ENCODE measurements around the gene TRIP10. TPM values are rescaled to one million over a fixed set of nuclear protein-coding genes. Genes with fewer than 3 reads are reported as not detected.

TRIP10 gene, protein sequence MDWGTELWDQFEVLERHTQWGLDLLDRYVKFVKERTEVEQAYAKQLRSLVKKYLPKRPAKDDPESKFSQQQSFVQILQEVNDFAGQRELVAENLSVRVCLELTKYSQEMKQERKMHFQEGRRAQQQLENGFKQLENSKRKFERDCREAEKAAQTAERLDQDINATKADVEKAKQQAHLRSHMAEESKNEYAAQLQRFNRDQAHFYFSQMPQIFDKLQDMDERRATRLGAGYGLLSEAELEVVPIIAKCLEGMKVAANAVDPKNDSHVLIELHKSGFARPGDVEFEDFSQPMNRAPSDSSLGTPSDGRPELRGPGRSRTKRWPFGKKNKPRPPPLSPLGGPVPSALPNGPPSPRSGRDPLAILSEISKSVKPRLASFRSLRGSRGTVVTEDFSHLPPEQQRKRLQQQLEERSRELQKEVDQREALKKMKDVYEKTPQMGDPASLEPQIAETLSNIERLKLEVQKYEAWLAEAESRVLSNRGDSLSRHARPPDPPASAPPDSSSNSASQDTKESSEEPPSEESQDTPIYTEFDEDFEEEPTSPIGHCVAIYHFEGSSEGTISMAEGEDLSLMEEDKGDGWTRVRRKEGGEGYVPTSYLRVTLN
- total RNA-seq = 10 to 100 TPM; 11.1 to 11.2 TPM

GRCh38 chr19:6739390-6739882 lies at the start of gene TRIP10:
TSS of gene TRIP10 (plus strand) at chr19:6739680. CDS start at chr19:6739762, 82 bp downstream.
- ChIA-PET POLR2A (no interaction called here), CTCF (interaction anchor here (1.1 to 2.5 kb wide), 6 partner anchors 13 to 223 kb away, joined by 3 to 55 read pairs (median 8); no protein-coding TSS in a partner anchor)
- H3K27ac Mint-ChIP-seq = peak within 1 kb of the TSS; percentile 99
- no peaks in the 10 kb centered on the region for H3K9me3 Mint-ChIP-seq
- peak; percentile 79 for DNase-seq
- peaks cover 13% of the 10 kb centered on the region for H3K36me3 Mint-ChIP-seq (ENCODE audit: low read depth)
- no peaks in the 10 kb centered on the region for H3K27me3 Mint-ChIP-seq
- peaks cover 39% of the 10 kb centered on the region for H3K4me1 Mint-ChIP-seq
- peak within 1 kb of the TSS; percentile 95 for H3K4me3 Mint-ChIP-seq

DNA sequence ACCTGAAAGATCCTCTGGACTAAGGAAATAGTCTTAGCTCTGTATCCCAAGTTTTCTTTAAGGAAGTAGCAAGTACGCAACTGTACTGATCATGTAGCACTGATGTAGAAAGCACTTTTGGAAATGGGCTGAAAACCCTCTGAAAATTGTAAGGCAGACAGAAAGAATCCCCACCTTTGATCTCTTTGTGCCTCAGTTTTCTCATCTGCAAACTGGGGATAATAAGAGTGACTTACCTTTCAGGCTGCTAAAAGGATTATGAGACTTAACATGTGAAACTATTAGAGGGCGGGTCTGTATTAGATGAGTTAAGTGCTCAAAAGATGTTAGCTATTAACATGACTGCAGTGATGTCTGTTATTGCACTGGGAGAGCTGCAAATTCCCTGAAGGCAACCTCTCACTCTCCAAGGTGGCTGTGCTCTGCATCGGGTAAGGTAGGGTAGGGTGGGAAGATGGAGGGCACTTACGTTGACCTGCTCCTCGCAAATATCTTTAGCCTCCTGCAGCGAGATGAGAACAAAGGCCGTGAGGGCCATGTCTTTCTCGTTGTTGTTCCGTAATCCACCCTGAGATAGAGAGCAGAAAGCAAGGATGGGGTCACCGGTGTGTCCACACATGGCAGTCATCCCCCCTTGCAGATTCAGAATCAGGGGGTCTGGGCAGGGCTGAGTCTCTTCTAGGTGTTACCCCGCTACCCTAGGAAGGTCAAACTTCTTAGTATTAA lies 49.2 kb upstream of the TRIP10 start:
- H3K4me3 Mint-ChIP-seq = no peak overlapping the region
- CTCF ChIA-PET = interaction anchor here (0.6 kb wide), 1 partner anchor 177 kb away, joined by 3 read pairs; no protein-coding TSS in a partner anchor
- no peaks in the 10 kb centered on the region for H3K36me3 Mint-ChIP-seq (ENCODE audit: low read depth)
- H3K9me3 Mint-ChIP-seq = peaks cover 5% of the 10 kb centered on the region
- H3K4me1 Mint-ChIP-seq = no peaks in the 10 kb centered on the region
- no peak for DNase-seq
- H3K27me3 Mint-ChIP-seq = no peaks in the 10 kb centered on the region
- POLR2A ChIA-PET = no interaction called here
- H3K27ac Mint-ChIP-seq = no peak overlapping the region

DNA sequence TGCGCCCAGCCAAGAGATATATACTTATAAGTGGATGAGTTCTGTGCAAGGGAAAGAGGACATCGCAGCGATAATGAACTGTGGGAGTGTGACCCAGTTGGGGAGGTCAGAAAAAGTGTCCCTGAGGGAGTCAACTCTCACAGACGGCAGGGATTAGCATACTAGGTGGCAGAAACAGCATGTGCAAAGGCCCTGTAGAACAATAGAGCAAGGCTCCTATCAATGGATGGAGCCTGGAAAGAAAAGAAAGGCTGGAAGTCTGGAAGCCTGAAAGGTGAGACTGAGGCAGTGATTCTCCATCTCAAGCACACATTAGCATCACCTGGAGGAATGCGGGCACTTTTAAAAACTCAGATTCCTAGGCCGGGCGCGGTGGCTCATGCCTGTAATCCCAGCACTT lies 48.1 kb upstream of the TRIP10 start:
- Mint-ChIP-seq H3K4me3 (no peak overlapping the region), H3K36me3 (ENCODE audit: low read depth) (no peaks in the 10 kb centered on the region), H3K27me3 (no peaks in the 10 kb centered on the region), H3K9me3 (peaks cover 5% of the 10 kb centered on the region), H3K4me1 (no peaks in the 10 kb centered on the region), H3K27ac (no peak overlapping the region)
- ChIA-PET CTCF (no interaction called here), POLR2A (no interaction called here)
- no peak for DNase-seq

- DNase-seq = no peak
- Mint-ChIP-seq H3K4me1 (peaks cover under 1% of the 10 kb centered on the region), H3K4me3 (no peak overlapping the region), H3K9me3 (peaks cover 5% of the 10 kb centered on the region), H3K27ac (peak overlapping the region; percentile 3), H3K27me3 (no peaks in the 10 kb centered on the region), H3K36me3 (ENCODE audit: low read depth) (no peaks in the 10 kb centered on the region)
- POLR2A ChIA-PET = no interaction called here
- CTCF ChIA-PET = no interaction called here
Observed at GRCh38 chr19:6692027-6692426, 47.5 kb upstream of the TRIP10 start.

GRCh38 chr19:6693056-6693471 lies 46.4 kb upstream of the TRIP10 start:
- ChIA-PET POLR2A (no interaction called here), CTCF (interaction anchor here (0.8 kb wide), 1 partner anchor 21 kb away, joined by 3 read pairs; no protein-coding TSS in a partner anchor)
- Mint-ChIP-seq H3K36me3 (ENCODE audit: low read depth) (no peaks in the 10 kb centered on the region), H3K27ac (no peak overlapping the region), H3K9me3 (peaks cover 5% of the 10 kb centered on the region), H3K4me3 (no peak overlapping the region), H3K4me1 (peaks cover 4% of the 10 kb centered on the region), H3K27me3 (no peaks in the 10 kb centered on the region)
- no peak for DNase-seq

DNA sequence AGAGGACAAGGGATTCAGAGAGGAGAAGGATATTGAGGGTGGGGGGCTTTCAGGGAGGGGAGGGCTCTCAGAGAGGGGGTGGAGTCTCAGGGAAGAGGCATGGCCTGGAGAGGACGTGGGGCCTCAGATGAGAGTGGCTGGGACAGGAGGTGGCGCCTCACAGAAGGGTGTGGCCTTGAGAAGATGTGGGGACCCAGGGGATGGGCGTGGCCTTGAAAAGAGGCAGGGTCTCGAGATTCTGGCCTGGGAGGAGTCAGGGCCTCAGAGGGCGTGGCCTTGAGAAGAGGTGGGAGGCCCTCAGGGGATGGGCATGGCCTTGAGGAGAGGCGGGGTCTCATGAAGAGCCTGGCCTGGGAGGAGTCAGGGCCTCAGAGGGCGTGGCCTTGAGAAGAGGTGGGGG lies 45.8 kb upstream of the TRIP10 start:
- H3K9me3 Mint-ChIP-seq = peaks cover 3% of the 10 kb centered on the region
- H3K27me3 Mint-ChIP-seq = no peaks in the 10 kb centered on the region
- no peak overlapping the region for H3K27ac Mint-ChIP-seq
- no peaks in the 10 kb centered on the region for H3K36me3 Mint-ChIP-seq (ENCODE audit: low read depth)
- peaks cover 4% of the 10 kb centered on the region for H3K4me1 Mint-ChIP-seq
- ChIA-PET POLR2A (no interaction called here), CTCF (interaction anchor here (0.8 kb wide), 1 partner anchor 21 kb away, joined by 3 read pairs; no protein-coding TSS in a partner anchor)
- no peak overlapping the region for H3K4me3 Mint-ChIP-seq
- no peak for DNase-seq

GRCh38 chr19:6694147-6694815 lies 45.2 kb upstream of the TRIP10 start:
- H3K4me3 Mint-ChIP-seq = no peak overlapping the region
- no peak overlapping the region for H3K27ac Mint-ChIP-seq
- H3K4me1 Mint-ChIP-seq = peaks cover 4% of the 10 kb centered on the region
- POLR2A ChIA-PET = no interaction called here
- H3K9me3 Mint-ChIP-seq = no peaks in the 10 kb centered on the region
- DNase-seq = no peak
- no peaks in the 10 kb centered on the region for H3K27me3 Mint-ChIP-seq
- H3K36me3 Mint-ChIP-seq (ENCODE audit: low read depth) = no peaks in the 10 kb centered on the region
- CTCF ChIA-PET = no interaction called here

DNA sequence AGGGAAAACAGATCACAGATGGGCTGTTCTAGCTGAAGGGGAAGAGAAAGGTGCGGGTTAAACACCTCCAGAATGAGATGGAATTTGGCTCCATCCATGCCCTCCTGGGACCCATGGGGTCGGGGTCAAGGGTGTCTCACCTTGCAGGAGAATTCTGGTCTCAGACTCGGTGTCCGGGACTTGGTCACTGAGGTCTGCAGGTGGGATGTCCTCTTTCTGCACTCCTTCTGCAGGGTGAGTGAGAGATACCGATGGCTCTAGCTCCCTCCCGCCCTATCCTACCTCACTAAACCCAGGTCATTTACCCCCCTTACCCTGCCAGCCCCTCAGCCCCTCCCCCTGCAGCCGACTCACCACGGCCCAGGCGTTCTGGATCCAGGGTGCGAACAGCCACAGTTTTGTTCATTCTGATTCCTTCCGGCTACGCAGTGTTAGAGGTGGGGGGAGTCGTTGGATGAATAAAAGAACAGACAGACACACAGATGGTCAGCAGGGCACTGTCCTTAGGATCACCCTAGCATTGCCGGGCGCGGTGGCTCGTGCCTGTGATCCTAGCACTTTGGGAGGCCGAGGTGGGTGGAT lies 43.1 kb upstream of the TRIP10 start:
- Mint-ChIP-seq H3K4me1 (peaks cover 4% of the 10 kb centered on the region), H3K27ac (no peak overlapping the region), H3K9me3 (peaks cover 2% of the 10 kb centered on the region), H3K27me3 (no peaks in the 10 kb centered on the region), H3K36me3 (ENCODE audit: low read depth) (no peaks in the 10 kb centered on the region), H3K4me3 (no peak overlapping the region)
- CTCF ChIA-PET = interaction anchor here (0.7 to 1.5 kb wide), 3 partner anchors 15 to 42 kb away, joined by 3 read pairs; no protein-coding TSS in a partner anchor
- DNase-seq = no peak
- POLR2A ChIA-PET = interaction anchor here (0.6 kb wide), 1 partner anchor 26 kb away, joined by 4 read pairs; no protein-coding TSS in a partner anchor

- no peak overlapping the region for H3K4me3 Mint-ChIP-seq
- H3K27ac Mint-ChIP-seq = no peak overlapping the region
- ChIA-PET POLR2A (no interaction called here), CTCF (no interaction called here)
- no peak for DNase-seq
- peaks cover 2% of the 10 kb centered on the region for H3K9me3 Mint-ChIP-seq
- H3K4me1 Mint-ChIP-seq = peaks cover 4% of the 10 kb centered on the region
- no peaks in the 10 kb centered on the region for H3K27me3 Mint-ChIP-seq
- H3K36me3 Mint-ChIP-seq (ENCODE audit: low read depth) = no peaks in the 10 kb centered on the region
Observed at GRCh38 chr19:6697291-6697690, 42.2 kb upstream of the TRIP10 start.

DNA sequence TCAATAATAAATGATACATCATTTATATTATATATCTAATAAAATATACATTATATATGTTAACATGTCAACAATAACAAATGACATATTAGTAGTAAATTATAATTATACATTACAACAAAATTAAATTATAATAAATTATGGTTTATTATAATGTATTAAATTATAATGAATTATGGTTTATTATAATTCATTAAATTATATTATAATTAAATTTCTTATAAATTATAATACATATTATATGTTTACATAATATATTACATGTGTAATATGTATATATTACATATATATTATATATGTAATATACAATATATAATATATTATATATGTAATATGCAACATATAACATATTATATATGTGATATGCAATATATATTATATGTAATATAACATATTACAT lies 39.5 kb upstream of the TRIP10 start:
- no peak overlapping the region for H3K4me3 Mint-ChIP-seq
- H3K9me3 Mint-ChIP-seq = peaks cover 2% of the 10 kb centered on the region
- H3K36me3 Mint-ChIP-seq (ENCODE audit: low read depth) = no peaks in the 10 kb centered on the region
- no peaks in the 10 kb centered on the region for H3K27me3 Mint-ChIP-seq
- DNase-seq = no peak
- ChIA-PET POLR2A (no interaction called here), CTCF (no interaction called here)
- H3K27ac Mint-ChIP-seq = no peak overlapping the region
- H3K4me1 Mint-ChIP-seq = peaks cover 4% of the 10 kb centered on the region

DNA sequence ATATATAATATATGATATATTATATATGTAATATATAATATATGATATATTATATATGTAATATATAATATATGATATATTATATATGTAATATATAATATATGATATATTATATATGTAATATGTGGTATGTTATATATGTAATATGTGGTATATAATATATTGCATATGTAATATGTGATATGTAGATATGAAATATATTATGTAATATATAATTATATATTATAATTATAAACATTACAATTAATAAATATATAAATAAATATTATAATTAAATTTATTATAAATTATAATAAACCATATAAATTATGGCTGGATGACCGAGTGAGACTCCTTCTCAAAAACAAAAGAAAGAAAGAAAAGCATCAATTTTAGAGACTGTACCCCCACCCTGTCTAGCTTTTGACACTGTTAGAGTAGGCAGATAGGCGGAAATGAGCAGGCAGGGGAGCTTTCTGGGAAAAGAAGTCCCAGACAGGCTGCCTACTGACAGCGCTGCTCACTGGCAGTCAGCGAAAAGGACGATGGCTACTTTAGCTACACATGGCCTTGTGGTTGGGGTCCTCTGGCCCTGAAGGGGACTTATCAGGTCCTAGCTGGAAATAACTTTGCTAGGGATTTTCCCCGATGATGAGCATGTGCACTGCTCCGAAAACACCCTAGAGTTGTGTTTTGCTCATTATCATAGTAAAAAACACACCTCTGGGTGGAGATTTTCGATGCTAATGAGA lies 38.7 kb upstream of the TRIP10 start:
- H3K36me3 Mint-ChIP-seq (ENCODE audit: low read depth) = no peaks in the 10 kb centered on the region
- H3K4me1 Mint-ChIP-seq = peaks cover 4% of the 10 kb centered on the region
- H3K9me3 Mint-ChIP-seq = peaks cover 2% of the 10 kb centered on the region
- no peaks in the 10 kb centered on the region for H3K27me3 Mint-ChIP-seq
- ChIA-PET POLR2A (no interaction called here), CTCF (no interaction called here)
- no peak for DNase-seq
- no peak overlapping the region for H3K4me3 Mint-ChIP-seq
- no peak overlapping the region for H3K27ac Mint-ChIP-seq
